Measurements from ENCODE around the gene PSMG1. TPM values are rescaled to one million over a fixed set of nuclear protein-coding genes. Genes with fewer than 3 reads are reported as not detected.

The PSMG1 gene
- total RNA-seq, 4 donors from 2014 or later, result 8.1 to 26.7 (median 18.4) TPM

- Histone ChIP-seq H3K4me3 (no peak overlapping the region), H3K4me1 (no peaks in the 10 kb centered on the region), H3K27ac (no peak overlapping the region), H3K27me3 (no peaks in the 10 kb centered on the region), H3K36me3 (peaks cover 0 to 65% (median 0%) of the 10 kb centered on the region in 3 donors), H3K9me3 (no peaks in the 10 kb centered on the region)
- 74 to 87% methylated on average over 2 of the region's 2 CpGs for WGBS, 2 donors
- DNase-seq (ENCODE audit: low spot score in 2 of 2), result no peak
- no peak for TF ChIP-seq CTCF (IDR thresholded peaks at IDR 0.05)
- no peak for TF ChIP-seq POLR2A (IDR thresholded peaks at IDR 0.05)
- TF ChIP-seq EP300 (IDR thresholded peaks at IDR 0.05), result no peak
These were observed 33.0 kb upstream of the PSMG1 start for GRCh38 chr21:39216290-39216689.

- H3K4me1 ChIP-seq, result no peaks in the 10 kb centered on the region
- H3K27ac ChIP-seq, result no peak overlapping the region
- 95 to 97% methylated on average over 7 of the region's 7 CpGs for WGBS, 2 donors
- H3K36me3 ChIP-seq, result peaks cover 0 to 72% (median 0%) of the 10 kb centered on the region in 3 donors
- no peaks in the 10 kb centered on the region for H3K27me3 ChIP-seq
- no peak for DNase-seq (ENCODE audit: low spot score in 2 of 2)
- no peak overlapping the region for H3K4me3 ChIP-seq
- no peak for TF ChIP-seq POLR2A (IDR thresholded peaks at IDR 0.05)
- TF ChIP-seq CTCF (IDR thresholded peaks at IDR 0.05), result no peak
- TF ChIP-seq EP300 (IDR thresholded peaks at IDR 0.05), result no peak
- H3K9me3 ChIP-seq, result no peaks in the 10 kb centered on the region
These were observed 31.8 kb upstream of the PSMG1 start for GRCh38 chr21:39215078-39215477.

GRCh38 chr21:39209334-39209688, 26.1 kb upstream of the PSMG1 start:
- WGBS, 2 donors, result 81 to 86% methylated on average over 2 of the region's 2 CpGs
- DNase-seq (ENCODE audit: low spot score in 2 of 2), result no peak
- no peaks in the 10 kb centered on the region for H3K4me1 ChIP-seq
- H3K36me3 ChIP-seq, result peaks cover 0 to 67% (median 30%) of the 10 kb centered on the region in 3 donors
- no peaks in the 10 kb centered on the region for H3K27me3 ChIP-seq
- H3K9me3 ChIP-seq, result no peaks in the 10 kb centered on the region
- H3K4me3 ChIP-seq, result no peak overlapping the region
- H3K27ac ChIP-seq, result no peak overlapping the region
- TF ChIP-seq EP300 (IDR thresholded peaks at IDR 0.05) (no peak), CTCF (IDR thresholded peaks at IDR 0.05) (no peak), POLR2A (IDR thresholded peaks at IDR 0.05) (no peak)

GRCh38 chr21:39208624-39209333, 25.5 kb upstream of the PSMG1 start:
- peaks cover 0 to 65% (median 30%) of the 10 kb centered on the region in 3 donors for H3K36me3 ChIP-seq
- TF ChIP-seq CTCF (IDR thresholded peaks at IDR 0.05) (no peak), EP300 (IDR thresholded peaks at IDR 0.05) (no peak), POLR2A (IDR thresholded peaks at IDR 0.05) (no peak)
- WGBS, 2 donors, result 93 to 98% methylated on average over 6 of the region's 6 CpGs
- H3K4me1 ChIP-seq, result no peaks in the 10 kb centered on the region
- H3K9me3 ChIP-seq, result no peaks in the 10 kb centered on the region
- no peak overlapping the region for H3K4me3 ChIP-seq
- no peaks in the 10 kb centered on the region for H3K27me3 ChIP-seq
- no peak overlapping the region for H3K27ac ChIP-seq
- no peak for DNase-seq (ENCODE audit: low spot score in 2 of 2)

GRCh38 chr21:39204134-39204533, 20.9 kb upstream of the PSMG1 start:
- no peaks in the 10 kb centered on the region for H3K4me1 ChIP-seq
- no peak for DNase-seq (ENCODE audit: low spot score in 2 of 2)
- no peak overlapping the region for H3K4me3 ChIP-seq
- 74 to 86% methylated on average over 1 of the region's 1 CpG for WGBS, 2 donors
- peaks cover 0 to 79% (median 36%) of the 10 kb centered on the region in 3 donors for H3K36me3 ChIP-seq
- no peaks in the 10 kb centered on the region for H3K9me3 ChIP-seq
- no peak overlapping the region for H3K27ac ChIP-seq
- TF ChIP-seq EP300 (IDR thresholded peaks at IDR 0.05), result no peak
- TF ChIP-seq POLR2A (IDR thresholded peaks at IDR 0.05), result no peak
- no peak for TF ChIP-seq CTCF (IDR thresholded peaks at IDR 0.05)
- no peaks in the 10 kb centered on the region for H3K27me3 ChIP-seq
